Hippocampal formation (tissue), 2 donors: Measurements from ENCODE around the gene OLFML1.

Source experiments
- DNase-seq, 2 donors: peaks; one replicate each; lab custom pipeline; 2025; lab: John Stamatoyannopoulos, UW

The OLFML1 gene

DNA sequence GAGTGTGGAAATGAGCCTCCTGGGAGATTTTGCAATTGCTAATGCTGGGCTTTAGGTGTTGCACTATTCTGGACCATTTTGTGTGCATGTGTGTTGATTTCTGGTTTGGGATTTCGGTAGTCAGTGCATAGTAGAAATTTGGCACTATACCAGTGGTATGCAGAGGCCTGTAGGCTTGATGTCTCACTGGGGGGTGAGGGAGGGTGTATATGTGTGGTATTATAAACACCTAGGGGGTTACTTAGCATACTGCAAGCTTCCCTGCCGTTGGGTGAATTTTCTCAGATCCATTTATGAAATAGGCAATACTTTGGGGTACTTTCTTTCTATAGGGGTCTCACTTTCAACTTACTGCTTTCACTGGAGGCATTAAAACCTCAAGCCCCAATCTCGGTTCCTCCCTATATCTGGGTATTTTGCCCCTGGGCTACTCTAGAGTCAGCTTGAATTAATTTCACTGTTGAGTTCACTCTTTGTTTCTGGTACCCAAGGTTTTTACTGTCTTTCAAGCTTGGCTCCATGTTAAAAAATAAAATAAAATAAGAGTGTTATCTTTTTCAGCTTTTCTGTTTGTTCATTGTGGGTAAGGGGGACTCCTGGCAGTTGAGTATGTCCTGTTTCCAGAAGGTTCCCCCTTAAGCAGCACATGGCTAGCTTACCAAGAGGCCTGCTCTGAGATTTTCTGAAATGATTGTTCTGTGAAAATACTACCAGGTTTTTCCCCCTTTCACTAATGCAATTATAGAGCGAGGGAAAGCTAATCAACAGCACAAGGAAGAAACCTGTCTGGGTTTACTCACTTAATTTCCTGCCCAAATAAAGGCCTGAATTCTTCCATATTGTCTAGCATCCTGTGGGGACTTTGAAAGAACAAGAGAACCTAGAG, 74.3 kb downstream of the OLFML1 start:
- DNase-seq = no peak
